Type B pancreatic cell (in vitro differentiated cells): Measurements from ENCODE around the gene GBF1. TPM values are rescaled to one million over a fixed set of nuclear protein-coding genes. Genes with fewer than 3 reads are reported as not detected.
A peak's percentile ranks its signal among the peaks of the same experiment; 100 is the strongest.

Source experiments
- DNase-seq: peaks from one replicate; pipeline ENCODE4 v3.0.0; 2021; ENCODE audit warnings: mixed read lengths; ENCODE audit not compliant: unreplicated experiment; ENCODE audit errors: extremely low spot score
- H3K27ac Mint-ChIP-seq: 2 replicates; pipeline ENCODE4 v1.8.0; 2021; ENCODE audit warnings: mild to moderate bottlenecking, mixed read lengths
- H3K27me3 Mint-ChIP-seq: 2 replicates; pipeline ENCODE4 v1.8.0; 2021; ENCODE audit warnings: mixed read lengths
- H3K36me3 Mint-ChIP-seq: 2 replicates; pipeline ENCODE4 v1.8.0; 2021; ENCODE audit warnings: mixed read lengths
- H3K4me1 Mint-ChIP-seq: one replicate; pipeline ENCODE4 v1.8.0; 2021; ENCODE audit warnings: mixed read lengths; ENCODE audit not compliant: unreplicated experiment
- H3K4me3 Mint-ChIP-seq: 2 replicates; pipeline ENCODE4 v1.8.0; 2021; ENCODE audit warnings: mild to moderate bottlenecking, mixed read lengths
- H3K9me3 Mint-ChIP-seq: 2 replicates; pipeline ENCODE4 v1.8.0; 2021; ENCODE audit warnings: mixed read lengths
- CTCF ChIP-seq: fragments of 200-600 bp; sonication (generic); conservative IDR thresholded peaks from 2 replicates; pipeline ENCODE4 v1.5.0; 2021; ENCODE audit warnings: antibody characterized with exemption, mild to moderate bottlenecking
- total RNA-seq: library from RNA; stranded (reverse); gene quantifications from 2 replicates; pipeline ENCODE4 v1.2.1, GENCODE V29; 2021; ENCODE audit warnings: low replicate concordance

GBF1 gene
- total RNA-seq, 1 donor from 2014 or later, result 48.7 TPM

GRCh38 chr10:102309236-102309635, 63.9 kb downstream of the GBF1 start:
- no peak for TF ChIP-seq CTCF
- no peaks in the 10 kb centered on the region for H3K9me3 Mint-ChIP-seq
- DNase-seq, result no peak
- peaks cover 13% of the 10 kb centered on the region for H3K36me3 Mint-ChIP-seq
- H3K4me1 Mint-ChIP-seq, result peaks cover 46% of the 10 kb centered on the region
- no peak overlapping the region for H3K27ac Mint-ChIP-seq
- H3K27me3 Mint-ChIP-seq, result no peaks in the 10 kb centered on the region
- no peak overlapping the region for H3K4me3 Mint-ChIP-seq

- Mint-ChIP-seq H3K4me3 (no peak overlapping the region), H3K4me1 (peaks cover 46% of the 10 kb centered on the region), H3K9me3 (no peaks in the 10 kb centered on the region), H3K27me3 (no peaks in the 10 kb centered on the region), H3K36me3 (peaks cover 13% of the 10 kb centered on the region), H3K27ac (peak overlapping the region; percentile 5)
- TF ChIP-seq CTCF, result no peak
- DNase-seq, result no peak
Measured at GRCh38 chr10:102309916-102310315, 64.6 kb downstream of the GBF1 start.

- Mint-ChIP-seq H3K36me3 (peaks cover 13% of the 10 kb centered on the region), H3K27ac (peak overlapping the region; percentile 5), H3K27me3 (no peaks in the 10 kb centered on the region), H3K9me3 (no peaks in the 10 kb centered on the region), H3K4me1 (peaks cover 46% of the 10 kb centered on the region), H3K4me3 (no peak overlapping the region)
- DNase-seq, result no peak
- TF ChIP-seq CTCF, result no peak
Measured at GRCh38 chr10:102310361-102311024, 65.2 kb downstream of the GBF1 start.

- no peaks in the 10 kb centered on the region for H3K27me3 Mint-ChIP-seq
- peaks cover 46% of the 10 kb centered on the region for H3K4me1 Mint-ChIP-seq
- TF ChIP-seq CTCF, result no peak
- no peak for DNase-seq
- no peak overlapping the region for H3K4me3 Mint-ChIP-seq
- peaks cover 8% of the 10 kb centered on the region for H3K36me3 Mint-ChIP-seq
- peak overlapping the region; percentile 5 for H3K27ac Mint-ChIP-seq
- no peaks in the 10 kb centered on the region for H3K9me3 Mint-ChIP-seq
Measured at GRCh38 chr10:102311025-102311420, 65.7 kb downstream of the GBF1 start.

GRCh38 chr10:102312683-102313082, 67.4 kb downstream of the GBF1 start:
- H3K27me3 Mint-ChIP-seq, result no peaks in the 10 kb centered on the region
- peak overlapping the region; percentile 18 for H3K4me3 Mint-ChIP-seq
- H3K9me3 Mint-ChIP-seq, result no peaks in the 10 kb centered on the region
- peaks cover 46% of the 10 kb centered on the region for H3K4me1 Mint-ChIP-seq
- peaks cover 4% of the 10 kb centered on the region for H3K36me3 Mint-ChIP-seq
- TF ChIP-seq CTCF, result no peak
- peak overlapping the region; percentile 45 for H3K27ac Mint-ChIP-seq
- no peak for DNase-seq
